Neural cell (in vitro differentiated cells): ENCODE data around the gene CRYZL1. TPM values are rescaled to one million over a fixed set of nuclear protein-coding genes. Genes with fewer than 3 reads are reported as not detected.

Source experiments
- H2AFZ ChIP-seq: fragments of 200-600, 300-800 bp; sonication (generic), shearing (Covaris generic); 2 replicates; pipeline ENCODE4 v1.6.0; 2014; ENCODE audit warnings: low read depth, mild to moderate bottlenecking, antibody characterized with exemption, low read length, moderate library complexity
- H3F3A ChIP-seq: fragments of 200-600 bp; shearing (Covaris generic); 2 replicates; pipeline ENCODE4 v1.6.1; 2016; ENCODE audit warnings: mild to moderate bottlenecking, moderate library complexity, mixed read lengths, antibody characterized with exemption, low read length; ENCODE audit not compliant: insufficient read depth, poor library complexity, severe bottlenecking
- H3K27ac ChIP-seq: fragments of 200-600, 300-800 bp; sonication (generic), shearing (Covaris generic); 2 replicates; pipeline ENCODE4 v1.5.1; 2014; ENCODE audit warnings: mild to moderate bottlenecking, low read length, moderate library complexity
- H3K27me3 ChIP-seq: fragments of 300-800, 200-600 bp; sonication (generic), shearing (Covaris generic); 2 replicates; pipeline ENCODE4 v1.6.0; 2014; ENCODE audit warnings: mild to moderate bottlenecking, low read depth, low read length, moderate library complexity; ENCODE audit not compliant: insufficient read depth
- H3K36me3 ChIP-seq: fragments of 300-800, 200-600 bp; sonication (generic), shearing (Covaris generic); 2 replicates; pipeline ENCODE4 v1.5.1; 2014; ENCODE audit warnings: mild to moderate bottlenecking, antibody characterized with exemption, low read length, moderate library complexity; ENCODE audit not compliant: insufficient read depth
- H3K4me2 ChIP-seq: fragments of 300-800, 200-600 bp; sonication (generic), shearing (Covaris generic); 2 replicates; pipeline ENCODE4 v1.6.0; 2014; ENCODE audit warnings: mild to moderate bottlenecking, low read length
- H3K4me3 ChIP-seq: fragments of 300-800, 200-600 bp; sonication (generic), shearing (Covaris generic); 2 replicates; pipeline ENCODE4 v1.5.1; 2014; ENCODE audit warnings: mild to moderate bottlenecking, low read length, moderate library complexity
- H3K79me2 ChIP-seq: fragments of 200-600 bp; shearing (Covaris generic); replicated peaks from 2 replicates; pipeline ENCODE4 v1.6.0; 2014; ENCODE audit warnings: mild to moderate bottlenecking, low read length, moderate library complexity; ENCODE audit not compliant: insufficient read depth
- H3K9ac ChIP-seq: fragments of 300-800, 200-600 bp; sonication (generic), shearing (Covaris generic); 2 replicates; pipeline ENCODE4 v1.6.1; 2016; ENCODE audit warnings: mild to moderate bottlenecking, low read length, mixed read lengths
- H3K9me2 ChIP-seq: fragments of 200-600 bp; shearing (Covaris generic); 2 replicates; pipeline ENCODE4 v1.6.1; 2016; ENCODE audit warnings: mild to moderate bottlenecking, low read length, mixed read lengths; ENCODE audit not compliant: insufficient read depth
- H3K9me3 ChIP-seq: fragments of 200-600, 300-800 bp; sonication (generic), shearing (Covaris generic); 2 replicates; pipeline ENCODE4 v1.6.1; 2016; ENCODE audit warnings: mild to moderate bottlenecking, mixed run types, low read length, moderate library complexity, mixed read lengths
- H4K20me1 ChIP-seq: fragments of 200-600 bp; shearing (Covaris generic); 2 replicates; pipeline ENCODE4 v1.6.1; 2016; ENCODE audit warnings: mild to moderate bottlenecking, mixed run types; ENCODE audit not compliant: insufficient read depth
- EP300 ChIP-seq: fragments of 450-650 bp; conservative IDR thresholded peaks from 2 replicates; pipeline ENCODE4 v1.6.1; 2014; ENCODE audit warnings: antibody characterized with exemption, mild to moderate bottlenecking, moderate library complexity; ENCODE audit not compliant: poor library complexity, severe bottlenecking
- EZH2 ChIP-seq: fragments of 200-600, 300-800 bp; shearing (Covaris generic), sonication (generic); IDR thresholded peaks from 2 replicates; pipeline ENCODE4 v1.6.1; 2014; ENCODE audit warnings: antibody characterized with exemption, low read length, borderline replicate concordance, mild to moderate bottlenecking; ENCODE audit not compliant: insufficient read depth, poor library complexity, severe bottlenecking
- MXI1 ChIP-seq: fragments of 450-650 bp; conservative IDR thresholded peaks from 2 replicates; pipeline ENCODE4 v1.6.1; 2014; ENCODE audit warnings: antibody characterized with exemption, mild to moderate bottlenecking; ENCODE audit not compliant: poor library complexity, severe bottlenecking
- POLR2AphosphoS5 ChIP-seq: IDR thresholded peaks from 2 replicates; pipeline ENCODE4 v1.6.1; 2012
- RAD21 ChIP-seq: fragments of 450-650 bp; conservative IDR thresholded peaks from 2 replicates; pipeline ENCODE4 v1.6.1; 2014; ENCODE audit warnings: antibody characterized with exemption, mild to moderate bottlenecking, moderate library complexity
- REST ChIP-seq: IDR thresholded peaks from 2 replicates; pipeline ENCODE4 v1.6.1; 2012; ENCODE audit warnings: borderline replicate concordance
- SMC3 ChIP-seq: fragments of 450-650 bp; conservative IDR thresholded peaks from 2 replicates; pipeline ENCODE4 v1.6.1; 2014; ENCODE audit warnings: antibody characterized with exemption, mild to moderate bottlenecking, moderate library complexity; ENCODE audit not compliant: poor library complexity
- TAF1 ChIP-seq: IDR thresholded peaks from 2 replicates; pipeline ENCODE4 v1.6.1; 2012; ENCODE audit warnings: low read depth
- polyA minus RNA-seq: library from RNA; depleted of rRNA, polyadenylated mRNA; stranded (reverse); fragments of >200 nt; gene quantifications from 2 replicates; pipeline ENCODE4 v1.2.3, GENCODE V29; 2014
- polyA plus RNA-seq: library from polyadenylated mRNA; depleted of rRNA; stranded (reverse); fragments of >200 nt; gene quantifications from 2 replicates; pipeline ENCODE4 v1.2.3, GENCODE V29; 2014
- TF ChIP-seq, protein P1 (sequence below): fragments of 450-650 bp; IDR thresholded peaks from 2 replicates; pipeline ENCODE4 v1.5.1; 2014; ENCODE audit warnings: antibody characterized with exemption, mild to moderate bottlenecking, moderate library complexity; ENCODE audit not compliant: poor library complexity, severe bottlenecking

The CRYZL1 gene
- polyA plus RNA-seq (40.5 and 54.3 TPM in 2 replicates), polyA minus RNA-seq (70.2 and 71.1 TPM in 2 replicates)

- peak within 1 kb of the TSS; percentile 60 for H2AFZ ChIP-seq
- peak within 1 kb of the TSS; percentile 76 for H3K4me3 ChIP-seq
- H3K79me2 ChIP-seq: peaks cover 69% of the 10 kb centered on the region
- H3F3A ChIP-seq: no peaks in the 10 kb centered on the region
- no peaks in the 10 kb centered on the region for H4K20me1 ChIP-seq
- H3K4me2 ChIP-seq: peak within 1 kb of the TSS; percentile 69
- H3K27ac ChIP-seq: peak within 1 kb of the TSS; percentile 95
- H3K27me3 ChIP-seq: no peaks in the 10 kb centered on the region
- no peaks in the 10 kb centered on the region for H3K9me3 ChIP-seq
- TF ChIP-seq SMC3 (no peak), TAF1 (peak; percentile 75), RAD21 (peak; percentile 37), EZH2 (no peak), MXI1 (peak; percentile 79), EP300 (peak; percentile 47), REST (peak; percentile 59), POLR2AphosphoS5 (peak; percentile 97)
- TF ChIP-seq, protein P1, sequence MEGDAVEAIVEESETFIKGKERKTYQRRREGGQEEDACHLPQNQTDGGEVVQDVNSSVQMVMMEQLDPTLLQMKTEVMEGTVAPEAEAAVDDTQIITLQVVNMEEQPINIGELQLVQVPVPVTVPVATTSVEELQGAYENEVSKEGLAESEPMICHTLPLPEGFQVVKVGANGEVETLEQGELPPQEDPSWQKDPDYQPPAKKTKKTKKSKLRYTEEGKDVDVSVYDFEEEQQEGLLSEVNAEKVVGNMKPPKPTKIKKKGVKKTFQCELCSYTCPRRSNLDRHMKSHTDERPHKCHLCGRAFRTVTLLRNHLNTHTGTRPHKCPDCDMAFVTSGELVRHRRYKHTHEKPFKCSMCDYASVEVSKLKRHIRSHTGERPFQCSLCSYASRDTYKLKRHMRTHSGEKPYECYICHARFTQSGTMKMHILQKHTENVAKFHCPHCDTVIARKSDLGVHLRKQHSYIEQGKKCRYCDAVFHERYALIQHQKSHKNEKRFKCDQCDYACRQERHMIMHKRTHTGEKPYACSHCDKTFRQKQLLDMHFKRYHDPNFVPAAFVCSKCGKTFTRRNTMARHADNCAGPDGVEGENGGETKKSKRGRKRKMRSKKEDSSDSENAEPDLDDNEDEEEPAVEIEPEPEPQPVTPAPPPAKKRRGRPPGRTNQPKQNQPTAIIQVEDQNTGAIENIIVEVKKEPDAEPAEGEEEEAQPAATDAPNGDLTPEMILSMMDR: no peak
- H3K36me3 ChIP-seq: peaks cover 6% of the 10 kb centered on the region
- H3K9ac ChIP-seq: peak within 1 kb of the TSS; percentile 84
- no peaks in the 10 kb centered on the region for H3K9me2 ChIP-seq
Observed at GRCh38 chr21:33641352-33642026, at the start of gene CRYZL1. CRYZL1 (minus strand) TSS chr21:33641741; CDS start chr21:33631551, 10,190 bp downstream.

GRCh38 chr21:33690874-33691273 is 49.3 kb upstream of the CRYZL1 start:
- Histone ChIP-seq H3K36me3 (no peaks in the 10 kb centered on the region), H3K9me2 (no peaks in the 10 kb centered on the region), H3K4me2 (no peak overlapping the region), H3K27ac (no peak overlapping the region), H3K9me3 (no peaks in the 10 kb centered on the region), H2AFZ (no peak overlapping the region), H3K79me2 (peaks cover 42% of the 10 kb centered on the region), H4K20me1 (no peaks in the 10 kb centered on the region), H3K4me3 (no peak overlapping the region), H3K9ac (no peak overlapping the region), H3K27me3 (no peaks in the 10 kb centered on the region), H3F3A (no peaks in the 10 kb centered on the region)
- TF ChIP-seq RAD21 (no peak), TAF1 (no peak), EP300 (no peak), EZH2 (no peak), REST (no peak), MXI1 (no peak)
- TF ChIP-seq, protein P1: no peak
